Measurements from ENCODE around the gene ZNF385A.

The ZNF385A gene

DNA sequence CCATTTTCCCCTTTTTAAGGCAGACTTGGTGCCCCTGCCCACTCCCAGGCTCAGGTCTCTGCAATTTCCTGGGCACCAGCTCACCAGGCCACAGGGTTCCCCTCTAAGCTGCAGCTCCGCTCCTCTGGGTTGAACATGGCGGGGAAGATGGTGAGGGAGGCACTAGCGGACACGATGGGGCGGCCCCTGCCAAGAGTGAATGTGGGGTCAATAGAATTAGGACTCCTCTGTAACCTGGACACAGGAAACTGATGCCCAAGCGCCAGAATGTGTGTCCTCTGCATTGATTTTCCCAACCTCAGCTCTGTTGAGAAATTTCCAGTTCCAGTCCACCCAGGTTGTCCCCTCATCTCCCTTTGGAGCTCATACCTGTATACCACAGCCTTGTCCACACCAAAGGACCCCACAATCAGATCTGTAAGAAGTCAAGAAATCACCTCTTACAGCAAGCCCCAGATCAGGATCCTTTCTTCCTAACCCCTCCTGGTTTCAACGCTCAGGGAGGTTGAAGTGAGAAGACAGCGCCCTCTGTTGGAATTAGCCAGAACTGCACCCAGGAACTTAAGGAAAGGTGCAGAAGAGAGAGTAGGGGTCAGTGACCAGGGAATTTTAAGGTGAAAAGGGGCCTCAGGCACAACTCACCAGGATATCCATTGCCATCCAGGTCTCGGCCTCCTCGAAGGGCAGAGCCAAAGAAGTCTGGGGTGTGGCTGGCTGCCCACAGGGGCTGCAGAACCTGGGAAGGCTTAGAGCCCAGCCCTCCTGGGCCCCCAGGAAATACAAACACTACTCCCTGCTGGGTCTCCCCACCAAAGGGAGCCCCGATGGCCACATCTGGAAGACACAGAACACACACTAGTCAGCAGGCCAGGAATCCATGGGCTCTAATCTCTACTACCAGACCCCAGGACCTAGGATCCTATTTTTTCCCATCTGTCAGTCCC is 19.8 kb upstream of the ZNF385A start:
- TF ChIP-seq FOXP2 (optimal IDR thresholded peaks at IDR 0.05; ENCODE audit: borderline replicate concordance, extremely low read depth, extremely low read length, insufficient read depth) (no peak), SIN3A (IDR thresholded peaks at IDR 0.05; ENCODE audit: borderline replicate concordance, insufficient read depth, low read length) (no peak), POLR2AphosphoS5 (IDR thresholded peaks at IDR 0.05; ENCODE audit: low read depth, low read length) (no peak), TAF1 (IDR thresholded peaks at IDR 0.05; ENCODE audit: borderline replicate concordance, insufficient read depth, low read length) (no peak)
- TF ChIP-seq, protein P1, sequence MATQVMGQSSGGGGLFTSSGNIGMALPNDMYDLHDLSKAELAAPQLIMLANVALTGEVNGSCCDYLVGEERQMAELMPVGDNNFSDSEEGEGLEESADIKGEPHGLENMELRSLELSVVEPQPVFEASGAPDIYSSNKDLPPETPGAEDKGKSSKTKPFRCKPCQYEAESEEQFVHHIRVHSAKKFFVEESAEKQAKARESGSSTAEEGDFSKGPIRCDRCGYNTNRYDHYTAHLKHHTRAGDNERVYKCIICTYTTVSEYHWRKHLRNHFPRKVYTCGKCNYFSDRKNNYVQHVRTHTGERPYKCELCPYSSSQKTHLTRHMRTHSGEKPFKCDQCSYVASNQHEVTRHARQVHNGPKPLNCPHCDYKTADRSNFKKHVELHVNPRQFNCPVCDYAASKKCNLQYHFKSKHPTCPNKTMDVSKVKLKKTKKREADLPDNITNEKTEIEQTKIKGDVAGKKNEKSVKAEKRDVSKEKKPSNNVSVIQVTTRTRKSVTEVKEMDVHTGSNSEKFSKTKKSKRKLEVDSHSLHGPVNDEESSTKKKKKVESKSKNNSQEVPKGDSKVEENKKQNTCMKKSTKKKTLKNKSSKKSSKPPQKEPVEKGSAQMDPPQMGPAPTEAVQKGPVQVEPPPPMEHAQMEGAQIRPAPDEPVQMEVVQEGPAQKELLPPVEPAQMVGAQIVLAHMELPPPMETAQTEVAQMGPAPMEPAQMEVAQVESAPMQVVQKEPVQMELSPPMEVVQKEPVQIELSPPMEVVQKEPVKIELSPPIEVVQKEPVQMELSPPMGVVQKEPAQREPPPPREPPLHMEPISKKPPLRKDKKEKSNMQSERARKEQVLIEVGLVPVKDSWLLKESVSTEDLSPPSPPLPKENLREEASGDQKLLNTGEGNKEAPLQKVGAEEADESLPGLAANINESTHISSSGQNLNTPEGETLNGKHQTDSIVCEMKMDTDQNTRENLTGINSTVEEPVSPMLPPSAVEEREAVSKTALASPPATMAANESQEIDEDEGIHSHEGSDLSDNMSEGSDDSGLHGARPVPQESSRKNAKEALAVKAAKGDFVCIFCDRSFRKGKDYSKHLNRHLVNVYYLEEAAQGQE (IDR thresholded peaks at IDR 0.05; ENCODE audit: insufficient read depth in 1 of 2, low read depth in 2 of 2, low read length in 2 of 2), result no peak

DNA sequence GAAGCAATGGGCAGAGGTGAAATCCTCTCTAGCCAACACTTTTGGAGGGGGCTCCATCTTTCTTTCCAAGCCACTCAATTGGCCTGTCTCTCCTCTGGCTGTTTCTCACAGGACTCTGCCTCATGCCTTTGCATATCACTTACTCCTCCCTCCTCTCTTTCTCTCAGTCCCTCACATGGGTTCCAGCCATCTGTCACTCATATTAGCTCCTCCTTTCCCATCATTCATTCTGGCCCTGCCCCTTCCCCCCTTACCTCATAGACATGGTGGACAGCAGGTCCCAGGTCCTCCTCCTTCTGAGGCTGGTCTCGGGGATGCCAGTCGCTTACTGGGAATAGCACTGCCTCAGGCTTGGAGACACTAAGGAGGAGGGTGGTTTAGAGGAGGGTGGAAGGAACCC is 16.6 kb upstream of the ZNF385A start:
- TF ChIP-seq, protein P1 (IDR thresholded peaks at IDR 0.05; ENCODE audit: insufficient read depth in 1 of 2, low read depth in 2 of 2, low read length in 2 of 2), result no peak
- TF ChIP-seq FOXP2 (optimal IDR thresholded peaks at IDR 0.05; ENCODE audit: borderline replicate concordance, extremely low read depth, extremely low read length, insufficient read depth) (no peak), SIN3A (IDR thresholded peaks at IDR 0.05; ENCODE audit: borderline replicate concordance, insufficient read depth, low read length) (no peak), TAF1 (IDR thresholded peaks at IDR 0.05; ENCODE audit: borderline replicate concordance, insufficient read depth, low read length) (no peak), POLR2AphosphoS5 (IDR thresholded peaks at IDR 0.05; ENCODE audit: low read depth, low read length) (no peak)

DNA sequence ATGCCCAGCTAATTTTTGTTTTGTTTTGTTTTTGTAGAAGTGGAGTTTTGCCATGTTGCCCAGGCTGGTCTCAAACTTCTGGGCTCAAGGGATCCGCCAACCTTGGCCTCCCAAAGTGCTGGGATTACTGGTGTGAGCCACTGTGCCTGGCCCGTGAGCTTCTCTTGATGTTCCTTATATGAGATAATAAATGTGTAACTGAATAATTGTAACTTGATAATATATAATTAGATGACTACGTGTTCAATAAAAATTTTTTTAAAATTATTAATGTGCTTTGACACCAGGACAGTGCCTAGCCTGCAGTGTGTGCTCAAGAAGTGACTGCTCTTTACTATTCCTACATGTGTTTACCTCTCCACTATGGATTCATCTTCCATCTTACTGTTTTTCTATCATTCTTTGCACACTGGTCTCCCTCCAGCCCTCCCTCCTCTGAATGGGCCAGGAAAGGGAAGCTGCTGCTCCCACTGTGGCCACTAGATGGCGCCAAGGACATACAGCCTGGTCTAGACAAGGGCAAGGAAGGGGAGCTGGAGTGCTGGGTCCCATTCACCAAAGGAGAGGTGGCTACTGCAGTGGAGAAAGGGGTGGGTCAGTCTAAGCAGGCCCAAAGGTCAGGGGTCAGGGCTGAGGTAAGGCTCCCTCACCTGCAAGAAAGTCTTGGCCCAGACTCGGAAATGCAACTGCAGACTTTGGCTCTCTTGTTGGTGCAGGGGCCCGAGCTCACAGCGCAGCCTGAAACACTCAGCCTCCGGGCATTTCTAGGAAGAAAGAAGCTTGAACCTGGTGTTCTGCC is 14.7 kb upstream of the ZNF385A start:
- TF ChIP-seq POLR2AphosphoS5 (IDR thresholded peaks at IDR 0.05; ENCODE audit: low read depth, low read length) (no peak), SIN3A (IDR thresholded peaks at IDR 0.05; ENCODE audit: borderline replicate concordance, insufficient read depth, low read length) (no peak), TAF1 (IDR thresholded peaks at IDR 0.05; ENCODE audit: borderline replicate concordance, insufficient read depth, low read length) (no peak), FOXP2 (optimal IDR thresholded peaks at IDR 0.05; ENCODE audit: borderline replicate concordance, extremely low read depth, extremely low read length, insufficient read depth) (no peak)
- TF ChIP-seq, protein P1 (IDR thresholded peaks at IDR 0.05; ENCODE audit: insufficient read depth in 1 of 2, low read depth in 2 of 2, low read length in 2 of 2), result no peak

DNA sequence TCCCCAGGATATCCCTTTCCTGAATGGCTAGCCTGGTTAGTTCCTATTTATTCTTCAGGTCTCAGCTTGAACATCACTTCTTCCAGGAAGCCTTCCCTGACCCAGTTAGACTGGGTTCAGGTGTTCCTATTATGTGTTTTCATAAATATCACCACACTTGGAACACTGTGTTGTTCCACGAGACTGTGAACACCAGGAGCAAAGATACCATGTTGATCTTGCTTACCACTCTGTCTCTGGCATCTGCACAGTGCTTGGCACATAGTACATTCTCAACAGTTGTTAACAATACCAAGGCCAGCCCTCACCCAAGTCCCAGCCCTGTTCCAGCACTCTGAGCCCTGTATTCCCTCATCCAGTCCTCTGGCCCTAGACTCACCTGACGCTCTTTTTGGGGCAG is 13.7 kb upstream of the ZNF385A start:
- no peak for TF ChIP-seq FOXP2 (optimal IDR thresholded peaks at IDR 0.05; ENCODE audit: borderline replicate concordance, extremely low read depth, extremely low read length, insufficient read depth)
- no peak for TF ChIP-seq TAF1 (IDR thresholded peaks at IDR 0.05; ENCODE audit: borderline replicate concordance, insufficient read depth, low read length)
- no peak for TF ChIP-seq POLR2AphosphoS5 (IDR thresholded peaks at IDR 0.05; ENCODE audit: low read depth, low read length)
- no peak for TF ChIP-seq SIN3A (IDR thresholded peaks at IDR 0.05; ENCODE audit: borderline replicate concordance, insufficient read depth, low read length)
- TF ChIP-seq, protein P1 (IDR thresholded peaks at IDR 0.05; ENCODE audit: insufficient read depth in 1 of 2, low read depth in 2 of 2, low read length in 2 of 2), result no peak

Measured in PFSK-1 (cell line).